COR-L47 (cell line): ENCODE measurements around the gene TRAF3.

Source experiments
- DNase-seq: peaks from one replicate; lab custom pipeline; 2025; lab: John Stamatoyannopoulos, UW

Gene TRAF3

DNA sequence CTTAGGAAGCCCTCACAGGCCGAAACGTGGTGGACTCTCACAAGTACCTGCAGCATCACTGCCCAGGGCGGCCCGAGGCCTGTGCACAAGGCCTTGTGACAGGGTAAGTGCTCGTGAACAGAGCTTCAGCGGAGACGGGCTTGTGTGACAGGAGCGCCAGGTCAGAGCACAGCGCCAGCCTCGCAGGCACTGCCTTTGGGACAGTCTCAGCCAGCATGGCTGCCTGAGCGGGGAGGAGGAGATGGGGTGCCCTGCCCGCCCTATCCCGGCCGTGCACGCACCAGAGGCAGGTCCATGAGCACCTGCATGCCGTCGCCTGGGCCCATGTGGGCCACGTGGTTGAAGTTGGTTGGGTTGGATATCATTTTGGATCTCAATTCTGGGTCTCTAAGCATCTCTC lies 162.1 kb downstream of the TRAF3 start:
- no peak for DNase-seq

GRCh38 chr14:102939820-102940561 lies 162.7 kb downstream of the TRAF3 start:
- DNase-seq = no peak

DNA sequence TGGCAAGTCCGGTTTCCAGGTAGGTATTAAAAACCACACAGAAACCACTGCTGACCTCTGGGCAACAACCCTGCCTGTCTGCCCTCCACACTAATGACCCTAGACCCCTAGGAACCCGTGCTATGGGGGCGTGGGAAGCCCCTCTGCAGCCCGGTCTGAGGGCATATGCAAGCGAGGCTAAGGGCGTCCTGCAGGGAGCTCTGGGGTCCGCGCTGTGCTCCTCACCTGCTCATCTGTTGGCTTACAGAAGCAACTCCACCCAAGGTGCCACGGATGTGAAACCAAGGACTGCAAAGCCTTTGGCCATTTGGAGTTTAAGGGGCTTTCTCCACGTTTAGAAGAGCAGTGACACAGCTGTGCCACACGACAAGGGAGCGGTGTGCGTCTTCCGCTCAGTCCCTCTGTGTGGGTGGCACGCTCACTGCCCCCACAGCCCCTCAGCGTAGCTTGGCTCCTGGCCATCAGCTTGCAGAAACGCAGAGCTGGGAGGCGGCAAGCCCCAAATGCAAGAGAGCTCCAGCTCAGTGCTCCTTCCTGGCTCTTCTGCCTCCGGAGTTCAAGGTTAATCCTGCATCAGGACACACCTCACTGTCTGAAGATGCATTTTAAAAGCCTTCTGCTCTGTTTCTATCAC lies 163.6 kb downstream of the TRAF3 start:
- DNase-seq = no peak

DNA sequence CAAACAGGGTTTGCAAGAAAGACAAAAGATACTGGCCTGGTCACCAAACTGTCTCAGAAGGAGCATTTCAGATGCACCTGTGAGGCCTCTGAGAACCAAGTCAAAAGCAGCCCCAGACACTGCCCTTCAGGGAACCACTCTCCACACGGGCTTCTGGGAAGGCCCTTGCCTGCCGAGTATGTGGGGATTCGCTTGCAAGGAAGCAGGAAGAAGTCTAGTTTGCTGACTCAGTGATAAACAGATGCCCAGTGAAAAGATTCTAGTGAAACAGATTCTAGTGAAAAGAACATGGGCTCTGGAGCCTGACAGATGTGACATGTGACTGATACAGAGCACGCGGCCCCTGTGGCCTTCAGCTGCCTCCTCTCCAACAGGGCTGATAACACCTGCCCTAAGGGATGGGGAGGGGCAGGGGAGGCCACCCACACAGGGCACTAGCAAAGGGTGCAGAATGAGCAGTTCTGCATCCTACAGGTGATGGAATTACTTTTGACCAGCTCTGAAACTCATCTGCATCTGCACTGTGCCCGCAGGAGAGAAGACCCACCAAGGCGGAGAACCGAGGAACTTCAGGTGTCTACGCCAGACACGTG lies 164.3 kb downstream of the TRAF3 start:
- DNase-seq = no peak

GRCh38 chr14:102942069-102942468 lies 164.8 kb downstream of the TRAF3 start:
- no peak for DNase-seq

DNA sequence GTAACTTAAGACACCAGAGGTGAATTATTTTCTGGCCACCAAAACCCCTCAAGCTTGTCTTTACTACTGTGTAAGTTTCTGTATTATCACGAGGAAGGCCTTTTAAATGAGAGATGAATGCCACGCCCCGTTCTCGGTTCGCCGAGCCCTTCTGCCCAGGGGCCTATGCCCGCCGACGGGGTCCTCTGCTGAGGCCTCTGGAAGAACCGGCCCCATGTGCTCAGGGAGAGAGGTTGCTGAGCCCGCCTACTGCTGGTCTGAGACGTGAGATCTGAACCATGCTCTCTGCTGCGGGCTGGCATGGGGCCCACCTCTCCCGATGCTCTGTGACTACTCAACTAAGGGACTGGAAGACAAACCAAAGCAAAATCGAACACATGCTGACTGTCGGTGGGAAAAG lies 166.2 kb downstream of the TRAF3 start:
- DNase-seq = no peak

DNA sequence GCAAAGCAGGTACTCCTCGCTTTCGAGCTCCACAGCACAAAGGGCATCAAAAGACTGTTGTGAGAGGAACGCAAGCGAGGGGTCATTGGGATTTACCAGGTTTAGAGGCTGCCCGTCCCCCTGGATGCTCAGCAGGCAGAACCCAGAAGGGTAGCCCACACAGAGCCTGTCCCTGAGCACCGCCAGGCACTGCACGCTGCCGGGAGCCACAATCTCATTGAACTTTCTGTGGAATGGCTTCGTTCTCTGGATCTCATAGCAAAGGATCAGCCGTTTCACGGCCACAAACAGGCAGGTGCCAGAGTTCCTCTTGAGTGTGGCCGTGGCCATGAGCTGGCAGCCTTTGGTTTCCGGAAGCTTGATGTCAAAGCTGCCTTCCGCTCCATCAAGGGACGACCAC lies 166.7 kb downstream of the TRAF3 start:
- DNase-seq = no peak

DNA sequence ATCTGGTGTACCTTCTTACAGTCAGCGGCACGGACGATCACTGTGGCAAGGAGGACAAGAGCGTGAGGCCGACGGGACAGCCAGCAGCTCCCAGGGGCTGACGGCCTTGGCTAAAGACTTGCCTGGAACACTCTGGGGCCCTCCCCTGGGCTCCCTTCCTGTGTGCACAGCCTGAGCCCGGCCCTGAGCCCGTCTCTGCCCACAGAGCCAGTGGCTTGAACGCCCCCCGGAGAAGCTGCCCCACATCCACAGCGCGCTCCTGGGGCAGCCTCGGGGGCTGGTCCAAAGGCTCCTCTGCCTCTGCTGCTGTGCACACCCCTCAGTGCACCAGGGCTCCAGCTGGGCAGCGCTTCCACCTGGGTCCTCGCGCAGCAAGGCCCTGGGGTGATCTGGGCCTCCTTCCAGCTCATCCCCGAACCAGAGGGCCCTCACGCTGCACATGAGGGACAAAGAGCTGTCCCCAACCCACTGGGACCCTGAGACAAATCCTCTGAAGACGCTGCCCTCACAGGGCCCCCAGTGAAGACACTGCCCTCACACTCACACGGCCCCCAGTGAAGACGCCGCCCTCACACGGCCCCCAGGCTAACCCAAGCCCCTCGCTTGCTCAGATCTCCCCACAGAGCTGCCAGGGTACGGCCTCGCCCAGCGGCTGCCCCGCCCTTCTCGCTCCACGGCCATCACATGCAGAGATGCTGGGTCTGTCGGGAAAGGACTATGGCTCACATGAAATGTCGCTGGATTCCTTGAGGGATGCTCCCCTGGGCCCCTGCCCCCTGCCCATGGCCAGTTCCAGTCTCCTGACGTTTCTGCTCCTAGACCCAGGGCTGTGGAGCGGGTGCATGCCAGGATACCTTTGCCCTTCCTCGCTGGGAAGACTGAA lies 167.4 kb downstream of the TRAF3 start:
- no peak for DNase-seq

GRCh38 chr14:102945346-102946130 lies 168.3 kb downstream of the TRAF3 start:
- no peak for DNase-seq

DNA sequence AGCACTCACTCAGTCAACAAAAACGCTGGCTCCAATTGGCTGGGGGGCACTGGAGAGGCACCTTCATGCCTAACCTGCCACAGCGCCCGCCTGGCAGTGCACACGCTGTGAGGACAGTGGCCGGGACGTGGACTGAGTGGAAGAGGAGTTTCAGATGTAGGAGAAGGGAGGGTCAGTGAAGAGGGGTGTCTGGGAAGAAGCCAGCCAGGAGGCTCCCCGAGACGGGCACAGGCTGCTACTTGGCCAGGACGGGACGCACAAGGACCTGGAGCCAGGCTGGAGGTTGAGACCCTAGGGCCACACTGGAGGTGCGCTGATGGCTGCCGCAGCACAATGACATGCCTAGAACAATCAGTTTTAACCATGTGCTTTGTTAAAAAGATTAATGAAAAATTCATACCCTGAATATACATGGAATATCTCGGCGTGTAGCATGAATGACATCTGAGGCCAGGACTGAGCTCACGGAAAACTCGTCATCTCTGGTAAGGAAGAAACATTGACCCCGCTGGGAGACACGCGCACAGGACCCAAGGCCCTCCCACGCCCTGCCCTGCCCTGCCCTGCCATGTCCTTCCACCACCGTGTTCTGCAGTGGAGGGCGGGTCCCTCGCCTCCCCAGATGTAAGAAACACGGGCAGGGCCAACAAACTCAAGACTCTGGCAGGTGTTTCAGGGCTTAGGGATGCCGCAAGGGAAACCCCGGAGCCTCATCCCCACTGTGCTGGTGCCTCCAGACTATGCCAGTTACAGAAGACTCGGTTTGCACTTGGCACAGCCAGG lies 170.3 kb downstream of the TRAF3 start:
- no peak for DNase-seq

DNA sequence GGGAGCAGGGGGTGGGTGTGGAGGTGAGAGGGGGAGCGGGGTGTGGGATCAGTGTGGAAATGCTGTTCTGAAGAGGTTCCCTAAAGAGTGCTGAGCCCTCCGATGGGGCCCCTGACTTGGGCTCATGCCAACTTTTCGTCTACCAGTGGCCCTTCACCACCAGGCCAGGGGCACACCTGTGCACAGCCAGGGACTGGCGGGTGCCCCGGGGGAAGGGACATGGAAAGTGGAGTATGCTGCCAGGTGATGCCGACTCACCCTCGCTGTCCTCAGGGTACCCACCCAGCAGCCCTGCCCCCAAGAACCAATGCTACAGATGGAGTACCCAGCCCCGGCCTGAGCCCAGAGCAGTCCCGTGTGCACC lies 171.4 kb downstream of the TRAF3 start:
- DNase-seq = no peak

GRCh38 chr14:102949062-102949800 lies 172.0 kb downstream of the TRAF3 start:
- no peak for DNase-seq

- DNase-seq = peak; percentile 95
Observed at GRCh38 chr14:102949801-102950451, 172.7 kb downstream of the TRAF3 start.

DNA sequence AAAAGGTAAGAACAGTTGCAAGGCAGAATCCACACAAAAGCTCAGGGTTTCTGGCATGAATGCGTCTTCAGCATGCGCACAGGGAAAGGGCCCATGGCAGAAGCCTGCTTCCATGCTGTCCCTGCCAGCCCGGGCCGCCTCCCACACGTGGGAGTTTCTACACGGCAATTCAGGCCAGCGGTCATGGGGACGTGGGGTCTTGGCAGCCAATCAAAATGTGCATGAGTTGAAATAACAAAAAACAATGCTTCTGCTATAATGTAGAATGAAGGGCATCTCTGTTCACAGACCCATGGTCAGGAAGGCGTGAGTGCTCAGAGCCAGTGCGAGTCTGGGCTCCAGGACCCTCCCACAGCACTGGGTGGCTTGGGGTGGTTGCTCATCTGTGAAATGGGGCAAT lies 173.8 kb downstream of the TRAF3 start:
- DNase-seq = no peak

- no peak for DNase-seq
Observed at GRCh38 chr14:102951799-102952198, 174.6 kb downstream of the TRAF3 start.

DNA sequence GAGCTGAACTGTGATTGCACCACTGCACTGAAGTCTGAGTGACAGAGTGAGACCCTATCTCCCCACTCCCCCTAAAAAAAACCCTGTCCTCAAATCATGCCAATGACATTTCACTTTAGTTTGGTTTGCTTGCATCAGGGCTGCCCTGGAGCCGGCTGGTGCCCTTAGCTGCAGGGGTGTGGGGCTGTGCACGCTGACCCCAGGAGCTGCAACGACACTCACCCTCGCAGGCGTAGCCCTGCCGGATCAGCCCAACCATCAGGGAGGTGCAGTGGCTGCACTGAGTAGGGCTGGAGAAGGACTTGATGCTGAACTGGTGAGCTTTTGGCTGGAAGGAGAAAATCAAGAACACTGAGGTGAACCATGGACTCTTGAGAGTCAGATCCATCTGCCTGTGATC lies 175.0 kb downstream of the TRAF3 start:
- DNase-seq = no peak

GRCh38 chr14:102953100-102953499 lies 175.9 kb downstream of the TRAF3 start:
- no peak for DNase-seq

- DNase-seq = no peak
Observed at GRCh38 chr14:102954081-102954789, 177.0 kb downstream of the TRAF3 start.
